GM18502 (cell line): ENCODE results near the gene SMTNL1.
A peak's percentile ranks its signal among the peaks of the same experiment; 100 is the strongest.

Source experiments
- ATAC-seq: cut with Tn5 transposase; IDR thresholded peaks from one replicate; pipeline ENCODE4 v1.9.1; 2021; ENCODE audit warnings: mild to moderate bottlenecking; ENCODE audit not compliant: unreplicated experiment, poor library complexity

The SMTNL1 gene

GRCh38 chr11:57541169-57541568, 3.8 kb downstream of the SMTNL1 start:
- ATAC-seq, result no peak

DNA sequence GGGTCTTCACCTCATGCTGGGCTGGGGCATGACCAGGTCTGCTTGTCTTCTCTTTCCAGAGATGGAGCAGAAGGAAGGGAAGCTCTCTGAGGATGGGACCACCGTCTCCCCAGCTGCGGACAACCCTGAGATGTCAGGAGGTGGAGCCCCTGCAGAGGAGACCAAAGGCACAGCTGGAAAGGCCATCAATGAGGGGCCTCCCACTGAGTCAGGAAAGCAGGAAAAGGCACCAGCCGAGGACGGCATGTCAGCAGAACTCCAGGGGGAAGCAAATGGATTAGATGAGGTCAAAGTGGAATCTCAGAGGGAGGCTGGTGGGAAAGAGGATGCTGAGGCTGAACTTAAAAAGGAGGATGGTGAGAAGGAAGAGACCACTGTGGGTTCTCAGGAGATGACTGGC, 5.2 kb downstream of the SMTNL1 start:
- ATAC-seq, result no peak

GRCh38 chr11:57543593-57543992, 6.2 kb downstream of the SMTNL1 start:
- ATAC-seq, result no peak

DNA sequence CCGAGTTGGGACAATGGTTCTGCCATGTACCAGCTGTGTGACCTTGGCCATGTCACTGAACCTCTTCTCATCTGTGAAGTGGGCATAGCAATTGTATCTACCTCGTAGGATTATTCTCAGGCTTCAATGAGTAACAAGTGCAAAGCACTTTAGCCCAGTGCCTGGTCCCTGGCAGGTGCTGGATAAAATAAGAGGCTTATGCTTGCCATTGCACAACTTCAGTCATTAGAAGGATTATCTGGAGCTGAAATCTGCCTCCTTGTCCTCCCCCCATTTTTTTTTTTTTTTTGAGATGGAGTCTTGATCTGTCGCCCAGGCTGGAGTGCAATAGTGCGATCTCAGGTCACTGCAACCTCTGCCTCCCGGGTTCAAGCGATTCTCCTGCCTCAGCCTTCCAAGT, 7.2 kb downstream of the SMTNL1 start:
- no peak for ATAC-seq

GRCh38 chr11:57545883-57546282, 8.5 kb downstream of the SMTNL1 start:
- no peak for ATAC-seq

DNA sequence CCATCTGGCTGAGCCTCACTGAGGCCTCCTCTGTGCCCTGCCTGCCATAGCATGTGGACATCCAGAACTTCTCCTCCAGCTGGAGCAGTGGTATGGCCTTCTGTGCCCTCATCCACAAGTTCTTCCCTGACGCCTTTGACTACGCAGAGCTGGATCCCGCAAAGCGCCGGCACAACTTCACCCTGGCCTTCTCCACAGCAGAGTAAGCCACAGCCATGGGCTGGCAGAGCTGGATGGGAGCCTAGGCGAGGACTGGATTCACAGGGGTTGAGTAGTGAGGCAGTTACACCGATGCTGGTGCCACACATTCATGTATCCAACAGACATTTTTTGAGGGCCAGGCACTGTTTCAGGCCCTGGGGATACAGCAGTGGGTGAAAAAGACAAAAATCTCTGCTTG, 9.1 kb downstream of the SMTNL1 start:
- ATAC-seq, result no peak

- ATAC-seq, result peak; percentile 66
Measured at GRCh38 chr11:57546869-57547475, 9.6 kb downstream of the SMTNL1 start.

DNA sequence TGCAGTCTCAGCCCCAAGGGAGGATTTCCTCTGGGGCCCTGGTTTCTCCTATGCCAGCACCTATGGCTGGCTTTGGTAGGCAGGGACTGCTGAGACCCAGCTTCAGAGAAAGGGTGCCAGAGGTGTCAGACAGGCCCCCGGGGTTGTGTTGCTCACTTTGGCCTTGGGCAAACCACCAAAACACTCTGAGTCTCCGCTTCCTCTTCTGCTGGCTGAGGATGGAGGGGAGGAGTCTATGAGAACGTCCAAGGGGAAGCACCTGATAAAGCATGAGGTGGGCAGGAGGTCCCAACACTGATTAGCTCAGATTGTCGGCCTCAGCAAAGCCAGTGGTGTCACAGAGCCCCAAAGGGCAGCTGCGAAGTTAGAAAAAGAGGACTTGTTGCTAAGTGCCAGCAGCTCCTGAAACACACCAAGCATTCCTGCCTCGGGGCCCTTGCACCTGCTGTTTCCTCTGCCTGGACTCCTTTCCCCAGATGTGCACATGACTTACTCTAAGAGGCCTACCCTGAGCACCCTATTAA, 10.5 kb downstream of the SMTNL1 start:
- ATAC-seq, result peak; percentile 93

GRCh38 chr11:57549983-57550382, 12.6 kb downstream of the SMTNL1 start:
- ATAC-seq, result no peak

DNA sequence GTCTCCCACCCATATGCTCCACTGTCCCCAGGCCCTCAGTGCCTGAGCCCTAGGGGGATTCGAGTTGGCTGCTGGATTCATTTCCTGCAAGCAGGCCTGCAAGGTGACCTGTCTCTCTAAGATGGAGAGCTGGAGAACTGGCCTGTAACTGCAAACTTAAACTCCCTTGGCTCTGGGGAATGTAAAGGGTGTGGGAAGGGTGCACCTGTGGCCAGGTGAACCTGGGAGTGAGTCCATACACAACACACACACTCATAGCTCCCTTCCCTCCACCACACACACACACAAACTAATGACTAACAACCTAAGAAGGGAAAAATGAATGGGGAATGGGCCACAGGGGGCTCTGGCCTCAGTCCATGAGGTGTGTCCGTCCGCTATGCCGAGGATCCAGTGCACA, 14.5 kb downstream of the SMTNL1 start:
- no peak for ATAC-seq

DNA sequence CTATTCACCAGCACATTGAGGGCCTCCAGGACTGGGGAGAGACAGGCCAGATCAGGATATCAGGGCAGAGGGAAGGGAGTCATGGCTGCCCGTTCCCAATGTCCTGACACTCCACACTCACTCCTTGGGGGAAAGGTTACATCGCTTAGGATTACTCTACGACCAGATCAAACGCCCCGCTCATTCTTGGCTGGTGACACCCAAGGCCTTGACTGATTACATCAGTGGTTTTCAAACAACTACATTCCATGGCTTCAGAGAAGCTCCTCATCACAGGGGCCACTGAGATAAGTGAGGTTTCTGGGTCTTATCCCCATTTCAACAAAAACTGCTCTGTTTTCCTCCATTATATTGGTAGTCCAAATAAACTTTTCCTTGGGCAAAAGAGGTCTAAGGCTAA, 15.1 kb downstream of the SMTNL1 start:
- no peak for ATAC-seq

DNA sequence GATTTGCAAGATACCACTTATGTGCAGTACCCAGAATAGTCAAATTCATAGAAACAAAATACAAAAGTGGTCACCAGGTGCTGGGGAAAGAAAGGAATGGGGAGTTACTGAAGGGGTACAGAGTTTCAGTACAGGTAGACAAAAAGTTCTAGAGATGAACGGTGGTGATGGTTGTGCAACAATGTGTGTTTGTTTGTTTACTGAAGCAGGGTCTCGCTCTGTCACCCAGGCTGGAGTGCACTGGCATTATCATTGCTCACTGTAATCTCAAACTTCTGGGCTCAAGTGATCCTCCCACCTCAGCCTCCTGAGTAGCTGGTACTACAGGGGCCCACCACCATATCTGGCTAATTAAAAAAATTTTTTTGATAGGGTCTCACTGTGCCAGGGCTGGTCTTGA, 18.0 kb downstream of the SMTNL1 start:
- no peak for ATAC-seq

DNA sequence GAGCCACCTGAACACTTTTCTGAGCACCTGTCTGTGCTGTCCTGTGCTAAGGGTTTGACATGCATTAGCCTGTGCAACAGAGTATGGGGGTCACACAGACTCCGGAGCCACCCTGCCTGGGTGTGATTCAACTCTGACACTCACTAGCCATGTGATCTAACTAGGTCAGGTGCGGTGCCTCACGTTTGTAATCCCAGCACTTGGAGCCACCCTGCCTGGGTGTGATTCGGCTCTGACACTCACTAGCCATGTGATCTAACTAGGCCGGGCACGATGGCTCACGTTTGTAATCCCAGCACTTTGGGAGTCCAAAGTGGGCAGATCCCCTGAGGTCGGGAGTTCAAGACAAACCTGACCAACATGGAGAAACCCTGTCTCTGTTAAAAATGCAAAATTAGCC, 18.6 kb downstream of the SMTNL1 start:
- no peak for ATAC-seq

DNA sequence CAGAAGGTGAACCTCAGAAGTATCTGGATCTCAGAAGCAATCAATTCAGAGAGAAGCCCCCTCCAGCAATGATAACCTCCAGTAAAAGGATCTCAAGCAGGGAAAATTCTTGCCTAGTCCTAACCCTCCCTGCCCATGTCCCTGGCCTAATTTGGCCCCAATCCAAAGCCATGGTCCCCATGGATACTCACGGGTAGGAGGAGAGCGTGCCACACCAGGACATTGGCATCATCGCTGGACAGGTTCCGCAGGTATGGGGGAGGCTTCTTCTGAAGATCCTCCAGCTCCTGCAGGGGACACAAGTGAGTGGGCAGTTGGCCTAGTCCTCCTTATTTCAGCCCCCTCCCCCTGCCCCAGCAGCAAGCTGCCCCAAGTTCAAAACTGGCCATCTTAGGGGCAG, 22.8 kb downstream of the SMTNL1 start:
- ATAC-seq, result no peak

GRCh38 chr11:57562596-57562995, 25.2 kb downstream of the SMTNL1 start:
- ATAC-seq, result no peak

- peak; percentile 67 for ATAC-seq
Measured at GRCh38 chr11:57566005-57566904, 28.9 kb downstream of the SMTNL1 start.

DNA sequence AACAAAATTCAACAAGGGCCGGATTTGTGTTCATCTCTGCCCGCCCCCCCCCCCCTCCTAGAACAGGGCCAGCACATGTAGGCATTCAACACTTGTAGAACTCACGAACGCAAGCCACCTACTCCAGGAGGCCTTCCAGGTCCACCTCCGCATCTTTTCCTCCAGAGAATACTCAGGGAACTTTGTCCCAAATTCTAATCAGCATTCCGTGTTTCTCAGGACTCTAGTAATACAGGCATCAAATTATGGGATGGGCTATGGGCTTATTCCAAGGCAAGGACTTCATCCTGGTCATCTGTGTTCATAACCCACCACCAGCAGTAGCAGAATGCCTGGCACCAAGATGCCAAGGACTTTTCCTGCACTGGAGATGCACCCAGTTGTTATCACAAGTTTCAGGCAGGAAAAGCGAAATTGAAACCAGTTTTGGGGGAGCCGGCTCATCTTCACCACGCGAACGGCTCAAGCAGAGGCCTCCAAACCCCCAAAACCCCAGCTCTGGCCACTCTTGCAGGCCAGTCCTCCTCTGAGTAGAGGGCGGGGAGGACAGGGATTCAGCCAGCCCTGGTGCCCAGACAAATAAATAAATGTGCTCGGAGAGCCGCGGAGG, 29.6 kb downstream of the SMTNL1 start:
- ATAC-seq, result peak; percentile 4

DNA sequence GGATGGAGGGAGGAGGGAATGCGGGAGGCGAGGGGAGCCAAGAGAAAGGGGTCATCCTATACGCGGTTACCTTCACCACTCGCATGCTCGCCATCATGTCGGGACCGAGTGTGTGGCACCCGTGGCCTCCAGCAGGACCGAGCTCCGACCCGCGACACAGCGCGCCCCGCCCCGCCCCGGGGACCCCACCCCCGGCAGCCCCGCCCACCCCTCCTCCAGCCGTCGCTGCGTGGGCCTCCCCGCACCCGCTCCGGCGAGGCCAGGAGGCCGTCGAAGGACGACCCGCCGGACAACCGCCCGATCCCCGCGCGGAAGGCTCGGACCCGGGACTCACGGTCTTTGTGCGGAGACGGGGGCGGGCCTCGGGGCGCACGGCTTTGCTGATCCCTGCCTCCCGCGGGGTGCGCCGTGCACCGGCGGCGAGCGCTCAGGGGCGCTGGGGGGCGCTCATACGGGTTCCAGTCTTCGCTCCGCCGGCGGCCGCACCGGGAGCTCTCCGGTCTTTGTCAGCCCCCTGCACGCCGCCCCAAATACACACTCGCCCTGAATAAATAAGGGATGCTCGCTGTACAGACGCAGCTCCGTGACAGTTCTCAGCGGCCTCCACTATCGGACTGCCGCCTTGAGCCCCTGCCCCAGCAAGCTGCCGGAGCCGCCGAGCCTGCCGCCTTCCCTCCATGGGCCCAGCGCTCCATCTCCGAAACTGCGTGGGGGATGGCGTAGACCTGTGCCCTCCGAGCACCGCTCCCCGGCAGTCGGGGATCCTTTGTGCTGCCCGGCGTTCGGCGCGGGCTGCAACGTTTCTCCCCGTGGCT, 30.3 kb downstream of the SMTNL1 start, which contains the start of gene UBE2L6:
Gene UBE2L6 (minus strand): TSS at position 158 of the 815 bp plus-strand sequence. CDS start 61 bp downstream, at position 97.
- ATAC-seq, result peak; percentile 68

DNA sequence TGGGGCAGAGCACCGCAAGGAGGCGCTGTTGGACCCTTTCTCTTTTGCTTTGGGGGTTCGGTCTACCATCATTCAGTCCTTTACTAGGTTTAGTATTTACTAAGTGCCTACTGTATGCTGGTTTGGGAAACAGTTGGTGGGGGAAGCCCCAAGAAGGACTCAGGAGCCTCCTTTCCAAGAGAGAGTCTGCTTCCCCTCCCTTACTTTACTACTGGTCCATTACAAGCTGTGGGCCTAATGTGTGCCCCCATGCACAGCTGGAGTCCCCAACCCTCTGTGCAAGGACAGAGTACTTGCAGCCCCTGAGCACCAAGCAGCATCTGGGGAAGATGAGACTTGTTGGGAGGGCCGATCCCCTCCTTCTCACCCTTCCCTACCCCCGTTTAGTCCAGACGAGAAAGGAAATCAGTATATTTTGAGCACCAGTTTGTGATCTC, 31.0 kb downstream of the SMTNL1 start:
- ATAC-seq, result peak; percentile 16

DNA sequence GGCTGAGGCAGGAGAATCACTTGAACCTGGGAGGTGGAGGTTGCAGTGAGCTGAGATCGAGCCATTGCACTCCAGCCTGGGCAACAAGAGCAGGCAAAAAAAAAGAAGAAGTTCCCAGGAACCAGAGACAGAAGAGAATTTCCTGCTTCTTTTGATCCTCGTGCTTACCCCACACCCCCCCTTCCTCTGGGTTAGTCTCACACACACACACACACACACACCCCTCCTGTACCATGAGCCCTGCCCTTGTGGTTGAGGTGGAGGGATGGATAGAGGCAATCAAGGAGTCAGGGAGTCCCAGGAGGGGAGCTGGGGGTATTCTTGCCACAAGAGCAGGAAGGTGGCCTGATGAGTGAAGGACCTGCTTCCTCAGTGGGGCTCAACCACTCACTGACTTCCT, 34.2 kb downstream of the SMTNL1 start:
- no peak for ATAC-seq
